Activated CD8-positive, alpha-beta memory T cell treated with anti-CD3 and anti-CD28 coated beads for 48 hours (primary cell): ENCODE measurements around the gene MAP4.
"Not testable (repeated sequence)": the region's sequence is repeated elsewhere in the genome, so short reads cannot be mapped to it uniquely, and the experiment has no call there.

Experiments used
- DNase-seq, 3 experiments: peaks; one replicate each; pipeline ENCODE4 v3.0.0-alpha.2; 2020; ENCODE audit warnings: low read depth in 2 of 3, low spot score in 2 of 3

The MAP4 gene, protein sequence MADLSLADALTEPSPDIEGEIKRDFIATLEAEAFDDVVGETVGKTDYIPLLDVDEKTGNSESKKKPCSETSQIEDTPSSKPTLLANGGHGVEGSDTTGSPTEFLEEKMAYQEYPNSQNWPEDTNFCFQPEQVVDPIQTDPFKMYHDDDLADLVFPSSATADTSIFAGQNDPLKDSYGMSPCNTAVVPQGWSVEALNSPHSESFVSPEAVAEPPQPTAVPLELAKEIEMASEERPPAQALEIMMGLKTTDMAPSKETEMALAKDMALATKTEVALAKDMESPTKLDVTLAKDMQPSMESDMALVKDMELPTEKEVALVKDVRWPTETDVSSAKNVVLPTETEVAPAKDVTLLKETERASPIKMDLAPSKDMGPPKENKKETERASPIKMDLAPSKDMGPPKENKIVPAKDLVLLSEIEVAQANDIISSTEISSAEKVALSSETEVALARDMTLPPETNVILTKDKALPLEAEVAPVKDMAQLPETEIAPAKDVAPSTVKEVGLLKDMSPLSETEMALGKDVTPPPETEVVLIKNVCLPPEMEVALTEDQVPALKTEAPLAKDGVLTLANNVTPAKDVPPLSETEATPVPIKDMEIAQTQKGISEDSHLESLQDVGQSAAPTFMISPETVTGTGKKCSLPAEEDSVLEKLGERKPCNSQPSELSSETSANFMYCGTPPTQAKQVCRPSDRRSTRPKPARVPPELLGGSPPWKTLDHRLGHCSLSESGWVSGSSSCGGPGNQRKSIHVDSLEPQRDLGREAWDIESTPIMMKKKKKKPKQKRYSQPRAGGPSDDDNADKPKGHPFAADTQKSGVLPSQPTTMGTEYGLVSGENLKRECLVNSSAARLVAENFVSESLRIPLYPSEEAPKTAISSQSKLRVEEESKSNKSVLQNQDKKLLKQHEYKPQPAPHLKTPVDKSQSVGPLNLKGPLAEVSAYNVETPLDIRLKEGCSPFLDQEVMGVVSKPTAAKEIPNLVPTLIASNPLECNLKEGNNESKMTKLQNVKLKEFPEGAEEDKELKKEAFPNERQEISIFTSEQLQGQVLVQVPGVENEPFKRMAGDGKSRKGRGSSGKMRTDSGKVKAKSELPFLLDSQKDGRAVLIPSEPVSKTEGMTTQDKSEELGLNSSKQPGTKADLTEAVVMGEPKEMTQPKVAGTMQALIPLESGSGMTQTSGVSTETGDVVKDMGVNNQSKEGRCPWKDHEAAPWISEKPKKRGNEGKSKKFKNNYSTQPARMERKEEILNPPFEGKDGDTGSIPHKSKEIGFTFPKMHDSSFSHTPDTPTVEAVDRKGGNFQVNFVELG (N-terminal part only)

DNA sequence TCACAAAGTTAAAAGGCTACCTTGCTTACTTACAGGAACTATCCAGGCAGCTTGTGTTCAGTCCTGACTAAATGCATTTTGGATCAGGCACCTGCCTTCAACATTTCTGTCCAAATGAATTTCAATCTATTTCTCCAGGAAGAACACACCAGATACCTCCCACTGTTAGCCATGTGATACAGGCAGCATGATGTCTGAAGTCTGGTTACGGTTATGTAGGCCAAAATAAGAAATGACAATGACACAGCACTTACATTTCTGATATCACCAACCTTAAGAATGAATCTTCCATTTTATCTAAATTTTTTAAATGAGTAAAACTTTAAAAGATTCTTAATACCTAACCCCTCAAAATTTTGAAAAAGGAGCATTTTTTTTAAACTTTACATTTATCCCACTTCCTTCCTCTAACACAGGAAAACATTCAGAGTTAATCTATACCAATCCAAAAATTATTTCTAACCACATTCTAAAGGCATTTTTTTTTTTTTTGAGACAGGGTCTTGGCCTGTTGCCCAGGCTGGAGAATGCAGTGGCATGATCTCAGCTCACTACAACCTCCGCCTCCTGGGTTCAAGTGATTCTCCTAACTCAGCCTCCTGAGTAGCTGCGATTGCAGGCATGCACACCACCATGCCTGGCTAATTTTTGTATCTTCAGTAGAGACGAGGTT lies at the start of gene MAP4:
MAP4 (minus strand) TSS at position 116 of the 673 bp plus-strand sequence. CDS start 17,556 bp downstream, outside the sequence.
- DNase-seq, result no peak

DNA sequence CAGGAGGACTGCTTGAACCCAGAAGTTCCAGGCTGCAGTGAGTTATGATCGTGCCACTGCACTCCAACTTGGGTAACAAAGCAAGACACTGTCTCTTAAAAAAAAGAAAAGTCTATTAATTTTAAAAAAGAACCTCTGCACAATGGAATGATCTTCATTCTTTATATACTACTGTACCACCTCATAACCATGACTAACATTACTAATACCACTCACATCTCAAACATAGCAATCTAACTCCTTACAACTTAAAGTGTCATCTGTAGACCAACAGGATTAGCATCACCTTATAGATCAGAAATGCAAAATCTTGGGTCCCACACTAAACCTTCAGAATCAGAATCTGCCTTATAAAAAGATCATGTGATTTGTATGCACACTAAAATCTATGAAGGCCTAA lies 48.8 kb upstream of the MAP4 start:
- no peak for DNase-seq

DNA sequence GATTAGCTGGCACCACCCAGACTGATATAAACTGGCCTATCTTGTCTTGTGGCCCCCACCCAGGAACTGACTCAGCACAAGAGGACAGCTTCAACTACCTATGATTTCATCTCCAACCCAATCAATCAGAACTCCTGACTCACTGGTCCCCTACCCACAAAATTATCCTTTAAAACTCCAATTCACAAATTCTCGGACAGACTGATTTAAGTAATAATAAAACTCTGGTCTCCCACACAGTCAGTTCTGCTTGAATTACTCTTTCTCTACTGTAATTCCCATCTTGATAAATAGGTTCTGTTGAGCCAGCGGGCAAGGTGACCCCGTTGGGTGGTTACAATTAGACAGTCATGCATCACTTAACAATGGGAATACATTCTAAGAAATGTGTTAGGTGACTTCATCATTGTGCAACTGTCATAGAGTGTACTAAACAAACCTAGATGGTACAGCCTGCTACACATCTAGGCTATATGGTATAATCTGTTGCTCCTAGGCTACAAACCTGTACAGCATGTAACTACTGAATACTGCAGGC lies 48.1 kb upstream of the MAP4 start:
- no peak for DNase-seq

DNA sequence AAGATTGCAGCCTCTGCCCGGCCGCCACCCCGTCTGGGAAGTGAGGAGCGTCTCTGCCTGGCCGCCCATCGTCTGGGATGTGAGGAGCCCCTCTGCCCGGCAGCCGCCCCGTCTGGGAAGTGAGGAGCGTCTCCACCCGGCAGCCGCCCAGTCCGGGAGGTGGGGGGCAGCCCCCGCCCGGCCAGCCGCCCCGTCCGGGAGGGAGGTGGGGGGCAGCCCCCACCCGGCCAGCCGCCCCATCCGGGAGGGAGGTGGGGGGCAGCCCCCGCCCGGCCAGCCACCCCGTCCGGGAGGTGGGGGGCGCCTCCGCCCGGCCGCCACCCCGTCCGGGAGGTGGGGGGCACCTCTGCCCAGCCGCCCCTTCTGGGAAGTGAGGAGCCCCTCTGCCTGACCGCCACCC lies 45.4 kb upstream of the MAP4 start:
- DNase-seq, result not testable (repeated sequence)

DNA sequence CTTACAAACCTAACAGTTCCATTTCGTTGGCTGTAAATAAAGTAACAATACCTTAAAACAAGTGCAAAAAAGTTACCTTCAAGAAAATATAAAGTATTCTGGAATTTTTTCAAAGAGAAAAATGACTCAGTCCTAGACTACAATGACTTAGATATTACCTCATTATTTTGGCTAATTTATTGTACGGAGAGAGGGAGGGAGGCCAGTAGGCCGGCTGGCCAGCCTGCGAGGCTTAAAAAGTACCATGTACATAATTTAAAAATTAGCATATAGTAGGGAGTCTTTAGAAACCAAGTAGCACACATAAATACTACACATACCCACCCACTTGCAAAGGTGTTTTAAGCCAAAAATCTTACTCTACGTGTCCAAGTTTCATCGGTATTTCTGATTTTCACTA lies 41.9 kb upstream of the MAP4 start:
- no peak for DNase-seq

DNA sequence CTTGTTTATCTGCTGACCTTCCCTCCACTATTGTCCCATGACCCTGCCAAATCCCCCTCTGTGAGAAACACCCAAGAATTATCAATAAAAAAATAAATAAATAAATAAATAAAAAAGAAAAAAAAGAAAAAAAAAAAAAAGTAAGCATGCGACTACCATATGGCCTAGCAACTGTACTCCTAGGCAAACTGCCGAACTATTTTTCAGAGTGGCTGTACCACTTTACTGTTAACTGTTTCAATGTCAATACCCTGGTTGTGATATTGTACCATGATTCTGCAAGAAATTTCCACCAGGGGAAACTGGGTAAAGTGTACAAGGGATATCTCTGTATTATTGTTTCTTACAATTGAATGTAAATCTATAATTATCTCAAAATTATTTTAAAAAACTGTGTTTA lies 41.3 kb upstream of the MAP4 start:
- no peak for DNase-seq

DNA sequence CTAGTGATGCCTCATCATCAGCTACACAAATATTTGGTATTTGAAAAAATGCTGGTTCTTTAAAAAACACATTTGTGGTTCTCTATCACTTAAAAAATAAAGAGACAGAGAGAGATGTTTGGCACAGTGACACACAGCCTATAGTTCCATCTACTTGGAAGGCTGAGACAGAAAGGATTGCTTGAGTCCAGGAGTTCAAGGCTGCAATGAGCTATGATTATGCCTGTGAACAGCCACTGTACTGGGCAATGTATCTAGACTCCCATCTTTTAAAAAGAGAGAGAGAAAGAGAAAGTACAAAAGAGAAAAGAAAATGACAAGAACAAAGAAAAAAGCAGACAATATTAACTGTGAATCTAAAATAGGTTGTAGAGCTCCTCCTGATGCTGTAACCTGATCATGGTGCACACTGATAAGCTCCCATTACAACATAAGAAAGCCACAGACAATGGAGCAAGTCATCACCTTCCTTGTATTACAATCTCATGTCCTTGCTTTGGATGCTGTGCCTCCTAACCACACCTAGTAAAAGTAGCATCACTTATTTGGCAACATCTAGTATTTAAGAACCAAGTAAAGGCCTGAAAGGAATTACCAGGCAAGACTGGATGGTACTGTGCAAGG lies 31.7 kb upstream of the MAP4 start:
- DNase-seq, result no peak

DNA sequence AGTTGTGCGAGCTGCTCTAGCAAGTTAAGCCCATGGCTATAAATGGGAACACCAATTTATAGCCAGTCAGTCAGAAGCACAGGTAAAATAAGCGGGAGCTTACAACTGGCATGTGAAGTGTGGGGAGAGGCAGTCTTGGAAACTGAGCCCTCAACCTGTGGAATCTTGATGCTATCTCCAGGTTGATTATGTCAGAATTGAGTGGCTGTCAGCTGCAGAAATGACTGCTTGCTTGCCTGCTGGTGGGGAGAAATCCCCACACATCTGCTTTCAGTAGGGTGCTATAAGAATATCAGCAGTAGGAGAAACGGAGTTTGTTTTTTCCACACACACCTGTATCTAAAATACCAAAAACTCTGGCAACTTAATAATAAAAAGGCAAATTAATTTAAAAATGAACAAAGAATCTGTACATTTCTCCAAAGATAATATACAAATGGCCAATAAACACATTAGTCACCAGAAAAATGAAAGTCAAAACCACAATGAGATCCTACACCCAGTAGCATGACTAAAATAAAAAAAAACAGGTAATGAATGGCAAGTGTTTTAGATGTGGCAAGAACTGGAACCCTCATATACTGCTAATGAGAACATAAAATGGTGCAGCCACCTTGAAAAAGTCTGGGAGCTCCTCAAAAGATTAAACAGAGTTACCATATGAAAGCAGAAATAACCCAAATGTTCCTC lies 26.0 kb upstream of the MAP4 start:
- no peak for DNase-seq

DNA sequence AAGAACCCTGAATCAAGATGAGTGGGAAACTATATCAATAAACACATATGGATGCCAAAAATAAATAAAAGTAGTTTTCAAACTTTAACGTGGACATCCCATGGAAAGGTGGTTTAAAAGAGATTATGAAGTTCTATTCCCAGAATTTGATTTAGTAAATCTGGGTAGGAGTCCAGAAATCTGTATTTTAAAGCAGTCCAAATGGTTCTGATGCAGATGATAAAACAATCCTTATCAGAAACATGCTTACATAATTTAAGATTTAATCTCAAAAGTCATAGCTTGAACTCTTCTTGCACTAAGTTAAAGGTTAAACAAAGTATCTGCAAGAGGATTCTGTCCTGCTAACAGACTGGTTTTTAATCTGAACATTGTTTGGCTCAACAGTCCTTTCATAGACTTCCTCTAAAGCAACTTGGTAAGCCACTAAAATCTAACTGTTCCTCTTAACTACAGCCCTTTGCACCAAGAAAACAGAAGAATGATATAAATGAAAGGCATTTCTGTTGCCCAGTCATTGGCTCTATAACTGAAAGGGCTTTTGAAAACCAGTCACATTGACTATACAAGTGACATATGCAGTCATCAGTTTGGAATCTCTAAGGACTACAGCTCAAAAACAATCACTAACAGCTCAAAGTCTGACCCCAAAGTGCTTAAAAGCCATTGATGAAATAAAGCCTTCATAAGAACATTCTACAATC lies 23.4 kb upstream of the MAP4 start:
- no peak for DNase-seq

DNA sequence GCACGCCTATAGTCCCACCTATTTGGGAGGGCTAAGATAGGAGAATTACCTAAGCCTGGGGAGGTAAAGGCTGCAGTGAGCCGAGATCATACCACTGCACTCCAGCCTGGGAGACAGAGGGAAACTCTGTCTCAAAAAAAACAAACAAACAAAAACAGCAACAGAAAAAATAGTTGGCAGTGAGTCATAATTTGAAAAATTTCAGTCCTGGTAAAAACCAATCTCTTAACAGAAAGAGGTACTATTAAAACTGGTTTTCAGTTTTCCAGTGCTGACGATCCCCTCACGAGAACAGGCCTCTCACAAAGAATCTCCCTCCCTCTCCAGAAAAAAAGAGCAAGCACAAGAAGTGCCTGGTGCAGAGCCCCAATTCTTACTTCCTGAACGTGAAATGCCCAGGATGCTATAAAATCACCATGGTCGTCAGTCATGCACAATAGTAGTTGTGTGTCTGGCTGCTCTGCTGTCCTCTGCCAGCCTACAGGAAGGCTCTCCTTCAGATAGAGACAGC lies 22.8 kb upstream of the MAP4 start:
- no peak for DNase-seq

DNA sequence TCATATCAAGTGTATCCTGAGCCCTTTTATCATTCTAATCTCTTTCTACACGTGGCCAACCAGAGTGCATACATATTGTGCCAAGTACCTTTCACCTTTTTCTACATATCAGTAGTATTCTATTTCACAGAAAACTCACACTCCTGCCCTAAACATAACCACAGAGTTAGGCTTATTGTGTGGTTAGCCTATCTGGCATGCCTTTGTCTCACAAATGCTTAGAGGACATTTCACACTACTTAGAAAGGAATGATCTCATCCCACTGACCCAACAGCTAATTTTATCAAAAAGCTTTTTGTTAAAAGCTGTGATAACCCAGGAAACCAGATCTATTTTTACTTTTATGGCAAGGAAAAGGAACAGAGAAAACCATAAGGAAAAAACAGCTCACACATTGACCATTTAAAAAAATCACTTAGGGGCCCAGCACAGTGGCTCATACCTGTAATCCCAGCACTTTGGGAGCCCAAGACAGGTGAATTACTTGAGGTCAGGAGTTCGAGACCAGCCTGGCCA lies 17.8 kb upstream of the MAP4 start:
- no peak for DNase-seq

DNA sequence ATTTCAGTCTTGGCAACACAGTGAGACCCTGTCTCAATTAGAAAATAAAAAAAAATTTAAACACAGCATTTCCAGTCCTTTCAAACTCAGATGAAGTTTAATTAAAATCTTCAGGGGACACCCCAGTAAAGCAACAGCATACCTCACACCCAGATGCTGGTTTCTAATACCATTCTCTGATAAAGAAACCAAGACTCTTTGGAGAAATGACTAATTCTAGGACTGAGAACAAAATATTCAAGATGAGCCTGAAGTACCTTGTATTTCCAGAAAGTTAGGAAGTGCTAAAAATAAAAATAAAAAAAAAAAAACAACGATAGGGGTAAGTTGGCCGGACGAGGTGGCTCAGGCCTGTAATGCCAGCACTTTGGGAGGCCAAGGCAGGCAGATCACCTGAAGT lies 14.0 kb upstream of the MAP4 start:
- DNase-seq, result no peak

DNA sequence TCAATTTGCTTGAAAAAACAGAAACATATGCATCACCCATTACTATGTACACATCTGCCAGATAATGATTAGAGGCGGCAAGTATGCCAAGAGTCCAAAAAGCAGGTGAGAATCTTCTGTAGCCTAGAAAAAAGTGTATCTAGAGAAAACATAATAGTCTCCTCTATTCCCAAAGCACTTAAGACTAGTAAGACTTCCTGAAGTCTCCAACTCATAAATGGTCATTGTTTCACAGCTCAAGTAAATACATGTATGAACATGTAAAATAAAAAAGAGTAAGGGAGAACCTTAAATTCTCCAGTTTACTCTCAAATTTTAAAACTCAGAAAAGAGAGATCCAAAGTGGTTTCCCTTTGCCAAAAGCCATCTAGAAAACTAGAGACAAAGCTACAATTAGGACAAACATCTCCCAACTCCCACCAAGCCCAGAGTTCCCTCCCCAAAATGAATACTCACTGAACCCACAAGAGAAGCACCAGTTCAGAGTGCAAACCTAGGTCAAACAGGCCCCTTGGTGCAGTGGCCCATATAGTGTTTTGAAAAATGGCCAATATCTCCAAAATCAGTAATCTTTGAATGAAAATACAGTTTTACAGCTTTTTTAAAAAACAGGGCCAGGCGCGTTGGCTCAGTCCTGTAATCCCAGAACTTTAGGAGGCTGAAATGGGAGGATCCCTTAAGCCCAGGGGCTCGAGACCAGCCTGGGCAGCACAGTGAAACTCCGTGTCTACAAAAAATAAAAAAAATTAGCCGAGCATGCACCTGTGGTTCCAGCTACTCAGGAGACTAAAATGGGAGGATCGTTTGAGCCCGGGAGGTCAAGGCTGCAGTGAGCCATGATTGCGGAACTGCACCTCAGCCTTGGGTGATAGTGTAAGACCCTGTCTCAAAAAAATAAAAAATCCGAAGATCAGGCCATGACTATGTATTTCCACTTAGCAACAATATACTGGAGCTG lies 11.0 kb upstream of the MAP4 start:
- DNase-seq, result no peak

DNA sequence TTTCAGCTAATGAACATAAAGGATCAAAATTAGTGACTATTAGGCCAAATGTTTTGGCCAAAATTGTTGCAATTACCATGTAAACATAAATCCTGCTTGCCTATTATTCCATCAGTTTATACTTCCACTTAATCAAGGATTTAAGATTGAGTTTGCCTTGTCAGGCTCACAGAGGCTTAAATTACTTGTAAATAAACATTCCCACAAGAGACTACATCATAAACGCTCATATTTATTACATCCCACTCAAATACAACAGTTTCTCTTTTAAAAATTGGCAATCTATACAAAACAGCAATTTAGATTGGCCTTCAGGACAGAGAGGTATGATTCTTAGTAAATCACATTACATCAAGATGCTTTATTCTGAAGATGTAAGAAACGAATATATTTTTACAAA lies 9.9 kb upstream of the MAP4 start:
- no peak for DNase-seq

DNA sequence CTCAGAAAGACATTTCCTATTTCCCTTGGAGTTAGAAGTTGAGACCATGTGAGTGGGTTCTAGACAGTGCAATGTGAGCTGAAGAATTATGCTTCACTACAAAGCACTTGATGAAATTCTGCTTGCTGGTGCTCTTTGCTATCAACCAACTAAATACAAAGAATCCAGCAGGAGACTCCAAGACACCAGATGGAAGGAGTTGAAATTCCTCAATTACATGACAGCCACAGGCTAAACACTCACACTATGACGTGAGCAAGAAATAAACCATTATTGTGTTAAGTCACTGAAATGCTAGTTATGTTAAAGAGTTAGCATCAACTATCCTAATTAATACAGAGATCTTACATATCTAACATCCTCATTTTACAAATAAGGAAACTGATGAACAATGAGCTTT lies 8.2 kb upstream of the MAP4 start:
- no peak for DNase-seq

DNA sequence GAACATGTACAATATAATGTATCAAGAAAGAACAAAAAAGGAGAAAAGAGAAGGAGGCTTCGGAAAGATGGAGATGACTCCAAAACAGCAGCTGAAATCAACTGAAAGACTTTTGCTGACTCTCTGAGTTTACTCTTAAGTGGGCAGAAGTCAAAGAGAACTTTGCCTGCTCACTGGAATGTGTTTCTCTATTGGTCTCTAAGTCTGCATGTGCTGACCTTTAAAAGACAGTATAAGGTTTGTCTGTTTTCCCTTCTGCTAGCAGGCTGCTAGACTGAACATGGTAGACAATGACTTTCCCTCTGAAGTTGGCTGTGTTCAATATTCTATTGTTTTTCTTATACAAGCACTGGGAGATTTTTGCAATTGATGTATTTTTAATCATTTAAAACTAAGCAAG lies 7.2 kb upstream of the MAP4 start:
- DNase-seq, result no peak

DNA sequence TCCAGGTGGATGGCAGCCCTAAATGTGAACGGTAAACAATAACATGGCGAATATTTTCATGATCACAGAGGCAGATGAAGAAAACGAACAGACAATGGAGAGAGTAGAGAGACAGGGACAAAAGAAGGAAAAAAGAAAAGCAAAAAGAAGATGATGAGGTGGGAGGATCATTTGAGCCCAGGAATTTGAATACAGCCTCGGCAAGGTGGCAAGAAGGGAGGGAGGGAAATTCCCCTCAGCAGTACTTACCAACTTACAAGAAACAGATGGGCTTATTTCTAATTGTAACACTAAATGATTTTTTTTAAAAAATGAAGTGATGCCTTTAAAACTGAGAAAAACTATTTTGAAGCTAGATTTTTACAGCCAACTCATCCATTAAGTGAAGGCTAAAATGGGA lies 6.0 kb upstream of the MAP4 start:
- DNase-seq, result no peak
